Astrocyte (in vitro differentiated cells and primary cell): ENCODE data around the gene MDH1.

Experiments used
- CTCF ChIP-seq: IDR thresholded peaks from 2 replicates; pipeline ENCODE4 v1.5.1; 2011; ENCODE audit warnings: low read depth, mild to moderate bottlenecking, inconsistent platforms, low read length, moderate library complexity; ENCODE audit not compliant: insufficient read depth
- EZH2 ChIP-seq: IDR thresholded peaks from 2 replicates; pipeline ENCODE4 v1.6.1; 2012; ENCODE audit warnings: mild to moderate bottlenecking, low read length, inconsistent platforms; ENCODE audit not compliant: insufficient read depth

DNA sequence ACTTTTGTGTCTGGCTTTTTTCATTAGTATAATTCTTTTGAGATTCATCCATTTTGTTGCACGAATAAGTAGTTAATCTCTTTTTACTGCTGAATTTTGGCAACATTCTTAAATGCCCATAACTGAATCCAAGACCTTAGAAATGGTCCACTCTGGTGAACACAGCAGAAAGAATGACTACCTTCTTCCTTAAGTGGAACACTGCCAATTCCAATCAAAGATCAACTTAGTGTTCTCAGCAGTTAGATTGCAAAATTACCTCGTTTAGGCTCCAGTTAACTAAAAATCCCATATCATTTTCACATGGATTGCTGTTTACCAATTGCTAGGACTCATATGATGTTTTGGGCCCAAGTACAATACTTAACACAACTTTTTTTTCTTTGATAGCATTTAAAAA is 59.9 kb downstream of the MDH1 start:
- no peak for TF ChIP-seq EZH2
- no peak for TF ChIP-seq CTCF
